ENCODE results near the gene PLEKHN1.
"Not testable (repeated sequence)": the region's sequence is repeated elsewhere in the genome, so short reads cannot be mapped to it uniquely, and the experiment has no call there.

Gene PLEKHN1

DNA sequence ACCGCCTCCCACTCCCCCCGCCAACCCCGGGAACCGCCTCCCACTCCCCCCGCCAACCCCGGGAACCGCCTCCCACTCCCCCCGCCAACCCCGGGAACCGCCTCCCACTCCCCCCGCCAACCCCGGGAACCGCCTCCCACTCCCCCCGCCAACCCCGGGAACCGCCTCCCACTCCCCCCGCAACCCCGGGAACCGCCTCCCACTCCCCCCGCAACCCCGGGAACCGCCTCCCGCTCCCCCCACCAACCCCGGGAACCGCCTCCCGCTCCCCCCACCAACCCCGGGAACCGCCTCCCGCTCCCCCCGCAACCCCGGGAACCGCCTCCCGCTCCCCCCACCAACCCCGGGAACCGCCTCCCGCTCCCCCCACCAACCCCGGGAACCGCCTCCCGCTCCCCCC is 10.5 kb downstream of the PLEKHN1 start:
- intact Hi-C loops (cut with micrococcal nuclease): loop anchor here (1.0 kb wide), 1 partner anchor 72 kb away; no protein-coding TSS in a partner anchor
- not testable (repeated sequence) for H3K36me3 Mint-ChIP-seq (ENCODE audit: low read depth); H3K9me3 Mint-ChIP-seq

DNA sequence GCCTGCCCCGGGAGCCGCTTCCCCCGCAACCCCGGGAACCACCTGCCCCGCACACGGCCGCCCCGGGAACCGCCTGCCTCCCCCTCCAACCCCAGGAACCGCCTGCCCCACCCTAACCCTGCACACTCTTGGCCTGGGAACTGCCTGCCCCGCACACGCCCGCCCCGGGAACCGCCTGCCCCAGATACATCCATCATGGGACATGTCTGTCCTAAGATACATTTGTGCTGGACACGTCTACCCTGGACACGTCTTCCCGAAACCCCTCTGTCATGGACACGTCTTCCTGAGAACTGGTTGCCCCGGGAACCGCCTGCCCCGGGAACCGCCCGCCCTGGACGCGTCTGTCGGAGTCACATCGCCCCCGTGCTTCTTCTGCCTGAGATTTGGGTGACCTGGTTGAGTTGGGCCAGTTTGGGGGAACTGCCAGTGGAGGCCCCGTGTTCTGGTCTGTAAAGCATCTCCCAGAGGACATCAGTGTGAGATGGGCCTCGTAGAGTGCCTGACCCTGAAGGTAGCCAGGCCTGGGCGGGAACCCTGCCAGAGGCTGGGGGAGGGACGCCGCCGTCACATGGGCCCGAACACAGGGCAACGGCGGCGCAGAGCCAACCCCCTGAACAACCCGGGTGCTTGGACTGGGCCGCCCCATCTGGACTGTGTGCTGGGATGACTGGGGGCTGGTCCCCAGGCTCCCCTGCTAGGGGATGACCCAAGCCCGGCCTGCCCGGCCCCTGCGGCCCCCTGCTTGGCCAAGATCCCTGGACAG is 12.0 kb downstream of the PLEKHN1 start:
- peaks cover 55% of the 10 kb centered on the region for H3K27me3 Mint-ChIP-seq
- intact Hi-C loops (cut with micrococcal nuclease): no loop called here

More for the DNA sequence above, 10.5 kb downstream of the PLEKHN1 start:
- H3K4me3 Mint-ChIP-seq; H3K27ac Mint-ChIP-seq; H3K4me1 Mint-ChIP-seq (ENCODE audit: low read depth): not testable (repeated sequence)
- H3K27me3 Mint-ChIP-seq: peaks cover 56% of the 10 kb centered on the region

DNA sequence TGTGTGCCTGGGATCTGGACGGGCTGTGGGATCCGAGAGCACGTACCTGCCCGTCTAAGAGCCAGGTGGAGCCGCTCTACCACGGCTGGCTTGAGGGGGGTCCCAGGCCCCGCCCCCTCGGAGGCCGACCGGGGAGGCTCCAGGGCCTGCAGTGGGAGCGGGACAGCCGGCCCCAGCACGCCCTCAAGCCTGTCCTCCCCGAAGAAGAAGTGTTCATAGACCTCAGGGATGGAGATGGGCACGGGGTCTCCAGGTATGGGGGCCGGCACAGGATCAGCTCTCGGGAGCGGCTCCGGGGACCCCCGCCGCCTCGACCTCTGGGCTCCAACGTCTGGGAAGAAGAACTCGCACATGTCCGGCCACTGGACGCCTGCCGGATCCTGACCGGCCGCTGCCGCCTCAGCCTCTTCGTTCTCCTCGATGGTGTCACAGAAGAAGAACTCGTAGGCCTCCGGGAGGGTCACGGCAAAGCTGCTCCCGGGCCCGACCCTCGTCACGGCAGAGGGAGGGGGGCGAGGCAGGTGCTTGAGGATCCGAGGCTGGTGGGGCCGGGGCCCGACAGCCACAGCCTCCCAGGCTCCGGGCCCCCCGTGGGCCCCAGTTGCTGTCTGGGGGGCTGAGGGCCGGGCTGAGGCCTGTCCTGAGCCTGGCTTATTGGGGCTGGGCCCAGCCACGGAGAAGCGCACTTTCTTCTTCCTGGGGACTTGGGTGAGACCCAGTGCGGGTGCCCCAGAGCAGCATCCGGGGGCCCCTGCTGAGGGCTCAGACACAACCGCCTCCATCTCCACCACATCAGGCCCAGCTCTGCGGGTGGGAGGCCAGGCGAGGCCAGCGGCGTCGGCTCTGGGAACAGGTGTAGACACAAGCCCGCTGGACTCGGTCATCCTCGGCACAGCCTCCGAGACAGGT is 12.8 kb downstream of the PLEKHN1 start:
- H3K4me3 Mint-ChIP-seq: no peak overlapping the region
- peaks cover 57% of the 10 kb centered on the region for H3K27me3 Mint-ChIP-seq
- no peak overlapping the region for H3K27ac Mint-ChIP-seq
- no peaks in the 10 kb centered on the region for H3K36me3 Mint-ChIP-seq (ENCODE audit: low read depth)
- H3K4me1 Mint-ChIP-seq (ENCODE audit: low read depth): peaks cover 5% of the 10 kb centered on the region
- intact Hi-C loops (cut with micrococcal nuclease): no loop called here
- H3K9me3 Mint-ChIP-seq: no peaks in the 10 kb centered on the region

More for the DNA sequence above, 12.0 kb downstream of the PLEKHN1 start:
- peaks cover 5% of the 10 kb centered on the region for H3K4me1 Mint-ChIP-seq (ENCODE audit: low read depth)
- no peaks in the 10 kb centered on the region for H3K36me3 Mint-ChIP-seq (ENCODE audit: low read depth)
- H3K27ac Mint-ChIP-seq: no peak overlapping the region
- H3K9me3 Mint-ChIP-seq: no peaks in the 10 kb centered on the region
- no peak overlapping the region for H3K4me3 Mint-ChIP-seq

DNA sequence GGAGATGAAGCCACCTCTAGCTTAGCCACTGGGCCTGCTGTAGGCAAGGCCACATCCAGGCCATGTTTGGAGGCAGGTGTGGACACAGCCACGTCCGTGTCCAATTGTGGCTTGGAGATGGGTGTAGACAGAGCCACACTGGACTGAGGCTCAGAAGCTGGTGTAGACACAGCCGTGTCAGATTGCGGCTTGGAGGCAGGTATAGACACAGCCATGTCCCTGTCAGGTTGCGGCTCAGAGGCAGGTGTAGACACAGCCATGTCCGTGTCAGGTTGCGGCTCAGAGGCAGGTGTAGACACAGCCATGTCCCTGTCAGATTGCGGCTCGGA is 13.4 kb downstream of the PLEKHN1 start:
- Mint-ChIP-seq H3K4me3 (no peak overlapping the region), H3K27me3 (peaks cover 52% of the 10 kb centered on the region), H3K4me1 (ENCODE audit: low read depth) (peaks cover 5% of the 10 kb centered on the region), H3K36me3 (ENCODE audit: low read depth) (no peaks in the 10 kb centered on the region), H3K27ac (no peak overlapping the region), H3K9me3 (no peaks in the 10 kb centered on the region)
- intact Hi-C loops (cut with micrococcal nuclease): no loop called here

DNA sequence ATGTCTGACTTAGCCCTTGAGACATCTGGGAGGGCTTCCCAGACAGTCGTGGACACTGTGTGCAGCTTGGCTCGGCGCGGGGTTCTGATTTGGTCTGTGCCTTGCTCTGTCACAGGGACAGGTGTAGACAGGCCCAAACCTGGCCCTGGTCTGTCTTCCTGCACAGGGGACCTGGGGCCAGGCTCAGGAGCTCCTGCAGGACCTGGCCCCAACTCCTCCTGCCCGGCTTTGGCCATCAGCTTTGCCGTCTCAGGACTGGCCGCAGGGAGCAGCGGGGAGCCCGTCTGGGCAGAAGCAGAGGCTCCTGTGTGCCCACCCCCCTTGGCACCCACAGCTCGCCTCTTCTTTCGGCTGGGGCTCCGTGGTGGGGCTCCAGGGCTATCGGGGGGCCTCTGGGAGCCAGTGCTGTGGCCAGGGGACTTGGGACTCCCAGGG is 13.9 kb downstream of the PLEKHN1 start:
- Mint-ChIP-seq H3K9me3 (no peaks in the 10 kb centered on the region), H3K36me3 (ENCODE audit: low read depth) (no peaks in the 10 kb centered on the region), H3K27ac (no peak overlapping the region), H3K4me3 (no peak overlapping the region), H3K27me3 (peaks cover 53% of the 10 kb centered on the region), H3K4me1 (ENCODE audit: low read depth) (peaks cover 5% of the 10 kb centered on the region)
- intact Hi-C loops (cut with micrococcal nuclease): no loop called here

DNA sequence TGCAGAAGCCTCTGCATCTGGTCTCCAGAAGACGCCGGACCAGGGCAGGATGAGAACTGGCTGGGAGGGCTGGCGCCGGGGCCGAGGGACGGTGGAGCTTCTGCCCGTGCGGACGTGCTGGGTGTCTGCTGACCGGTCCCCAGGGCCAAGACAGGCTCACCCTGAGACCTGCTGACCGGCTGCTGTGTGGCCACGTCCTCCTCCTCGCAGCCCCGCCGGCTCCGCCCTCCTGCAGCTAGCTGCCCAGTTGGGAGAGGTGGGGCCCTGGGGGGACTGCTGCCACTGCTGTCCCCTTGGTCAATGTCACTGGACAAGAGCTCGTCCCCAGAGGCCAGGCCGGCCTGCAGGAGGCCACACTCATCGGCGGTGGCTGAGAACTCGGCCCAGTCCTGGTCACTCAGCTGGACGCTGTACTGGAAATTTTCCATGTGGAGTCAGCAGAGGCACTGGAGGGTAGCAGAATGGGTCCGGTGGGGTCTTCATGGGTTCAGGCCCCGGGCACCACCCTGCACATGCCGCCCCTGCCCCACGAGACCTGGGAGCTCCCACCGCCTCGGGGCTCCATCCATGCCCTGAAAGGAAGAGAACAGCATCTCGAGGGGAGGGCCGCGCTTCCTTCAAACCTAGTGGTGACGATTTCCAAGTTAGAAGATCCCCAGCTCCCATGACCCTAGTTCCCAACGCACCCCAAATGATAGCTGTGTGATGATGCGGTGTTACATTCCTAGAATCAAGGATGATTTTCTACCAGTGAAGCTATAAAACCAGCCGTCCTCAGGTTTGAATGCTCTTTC is 14.5 kb downstream of the PLEKHN1 start:
- intact Hi-C loops (cut with micrococcal nuclease): no loop called here
- H3K27ac Mint-ChIP-seq: no peak overlapping the region
- peaks cover 52% of the 10 kb centered on the region for H3K27me3 Mint-ChIP-seq

DNA sequence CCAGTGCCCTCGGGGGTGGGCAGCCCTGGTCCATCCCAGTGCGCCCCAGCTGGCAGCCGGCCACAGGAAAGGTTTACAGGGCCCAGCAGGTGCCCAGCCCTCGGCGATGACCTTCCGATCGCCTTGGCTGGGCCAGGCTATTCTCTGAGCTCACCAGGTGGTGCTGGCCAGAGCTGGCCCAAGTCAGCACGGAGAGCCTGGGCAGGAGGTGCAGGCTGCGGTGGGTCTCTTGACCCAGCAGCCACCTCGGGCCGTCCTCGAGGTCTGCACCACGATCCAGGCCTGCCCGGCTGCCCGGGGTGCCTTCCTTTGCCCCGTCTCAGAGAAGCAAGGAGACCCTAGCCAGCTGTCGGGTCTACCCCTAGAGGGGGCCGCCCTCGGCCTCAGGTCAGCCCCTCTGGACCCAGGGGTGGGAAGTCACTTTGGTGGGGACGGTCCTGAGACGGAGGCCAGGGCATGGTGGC is 15.2 kb downstream of the PLEKHN1 start:
- Mint-ChIP-seq H3K27me3 (peaks cover 56% of the 10 kb centered on the region), H3K36me3 (ENCODE audit: low read depth) (no peaks in the 10 kb centered on the region), H3K4me1 (ENCODE audit: low read depth) (no peaks in the 10 kb centered on the region), H3K9me3 (no peaks in the 10 kb centered on the region), H3K27ac (no peak overlapping the region), H3K4me3 (no peak overlapping the region)
- intact Hi-C loops (cut with micrococcal nuclease): no loop called here

More for the DNA sequence above, 14.5 kb downstream of the PLEKHN1 start:
- Mint-ChIP-seq H3K36me3 (ENCODE audit: low read depth) (no peaks in the 10 kb centered on the region), H3K9me3 (no peaks in the 10 kb centered on the region), H3K4me1 (ENCODE audit: low read depth) (peaks cover 3% of the 10 kb centered on the region), H3K4me3 (no peak overlapping the region)

DNA sequence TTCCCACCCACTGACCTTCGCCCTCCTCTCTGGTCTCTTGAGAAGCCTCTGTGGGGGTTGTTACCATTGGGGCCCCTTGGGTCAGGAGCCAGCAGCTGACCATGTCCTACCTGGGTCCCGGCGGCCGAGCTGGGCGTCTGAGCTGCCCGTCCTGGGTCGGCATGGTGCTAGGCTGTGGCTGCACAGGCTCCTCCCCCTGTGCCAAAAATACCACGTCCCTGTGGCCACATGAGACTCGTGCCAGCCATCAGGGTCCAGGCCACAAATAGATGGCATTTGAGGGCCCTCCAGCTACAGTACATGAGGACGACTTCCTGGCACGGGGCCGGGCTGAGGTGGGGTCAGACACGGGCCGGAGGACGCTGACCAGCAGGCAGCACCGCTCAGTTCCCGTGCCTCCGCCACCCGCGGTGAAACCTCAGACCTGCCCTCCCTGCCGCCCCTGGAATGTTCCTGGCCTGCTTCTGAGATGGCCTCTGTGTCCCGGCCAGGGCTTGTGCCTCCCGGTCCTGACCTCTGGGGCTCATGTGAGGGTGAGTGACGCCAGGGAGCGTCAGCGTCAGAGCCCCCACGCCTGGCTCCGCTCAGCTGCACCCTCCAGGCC is 15.8 kb downstream of the PLEKHN1 start, which contains the start of gene PERM1:
TSS of gene PERM1 (minus strand) at position 139 of the 604 bp plus-strand sequence. CDS start 1,064 bp downstream, outside the sequence.
- intact Hi-C loops (cut with micrococcal nuclease): no loop called here
- no peaks in the 10 kb centered on the region for H3K9me3 Mint-ChIP-seq
- H3K4me3 Mint-ChIP-seq: no peak within 1 kb of the TSS
- no peaks in the 10 kb centered on the region for H3K4me1 Mint-ChIP-seq (ENCODE audit: low read depth)
- peaks cover 58% of the 10 kb centered on the region for H3K27me3 Mint-ChIP-seq
- H3K27ac Mint-ChIP-seq: no peak within 1 kb of the TSS
- no peaks in the 10 kb centered on the region for H3K36me3 Mint-ChIP-seq (ENCODE audit: low read depth)

DNA sequence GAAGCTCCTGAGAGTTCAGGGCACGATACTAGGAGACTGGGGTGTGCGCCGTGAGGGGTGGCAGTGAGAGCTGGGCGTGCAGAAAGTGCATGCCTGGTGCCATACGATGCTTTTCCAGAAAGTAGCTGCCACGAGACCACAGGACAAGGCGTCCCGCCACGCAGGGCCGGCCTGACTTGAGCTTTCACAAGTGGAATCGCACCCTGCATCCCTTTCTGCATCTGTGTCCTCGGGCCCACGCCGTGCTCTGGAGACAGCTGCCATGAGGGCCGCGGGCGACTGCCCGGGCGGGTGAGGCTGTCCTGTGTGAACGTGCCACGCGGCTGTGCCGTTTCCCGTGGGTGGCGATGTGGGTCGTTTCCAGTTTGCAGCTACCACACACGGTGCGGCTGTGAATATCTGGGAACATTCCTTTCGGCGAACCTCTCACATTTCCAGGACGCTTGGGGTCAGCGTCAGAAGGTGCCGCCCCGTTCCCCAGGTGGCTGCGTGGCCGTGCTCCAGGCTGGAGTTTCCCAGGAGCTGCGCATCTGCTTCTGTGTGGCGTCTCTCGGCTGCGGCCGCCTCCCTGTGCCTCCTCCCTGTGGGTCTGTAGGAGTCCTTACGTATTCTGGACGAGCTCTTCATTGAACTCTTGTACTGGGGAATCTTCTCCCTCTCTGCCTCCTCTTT is 16.6 kb downstream of the PLEKHN1 start:
- H3K27ac Mint-ChIP-seq: no peak overlapping the region
- H3K4me3 Mint-ChIP-seq: no peak overlapping the region
- H3K4me1 Mint-ChIP-seq (ENCODE audit: low read depth): no peaks in the 10 kb centered on the region
- peaks cover 65% of the 10 kb centered on the region for H3K27me3 Mint-ChIP-seq
- no peaks in the 10 kb centered on the region for H3K36me3 Mint-ChIP-seq (ENCODE audit: low read depth)
- intact Hi-C loops (cut with micrococcal nuclease): no loop called here
- H3K9me3 Mint-ChIP-seq: no peaks in the 10 kb centered on the region

DNA sequence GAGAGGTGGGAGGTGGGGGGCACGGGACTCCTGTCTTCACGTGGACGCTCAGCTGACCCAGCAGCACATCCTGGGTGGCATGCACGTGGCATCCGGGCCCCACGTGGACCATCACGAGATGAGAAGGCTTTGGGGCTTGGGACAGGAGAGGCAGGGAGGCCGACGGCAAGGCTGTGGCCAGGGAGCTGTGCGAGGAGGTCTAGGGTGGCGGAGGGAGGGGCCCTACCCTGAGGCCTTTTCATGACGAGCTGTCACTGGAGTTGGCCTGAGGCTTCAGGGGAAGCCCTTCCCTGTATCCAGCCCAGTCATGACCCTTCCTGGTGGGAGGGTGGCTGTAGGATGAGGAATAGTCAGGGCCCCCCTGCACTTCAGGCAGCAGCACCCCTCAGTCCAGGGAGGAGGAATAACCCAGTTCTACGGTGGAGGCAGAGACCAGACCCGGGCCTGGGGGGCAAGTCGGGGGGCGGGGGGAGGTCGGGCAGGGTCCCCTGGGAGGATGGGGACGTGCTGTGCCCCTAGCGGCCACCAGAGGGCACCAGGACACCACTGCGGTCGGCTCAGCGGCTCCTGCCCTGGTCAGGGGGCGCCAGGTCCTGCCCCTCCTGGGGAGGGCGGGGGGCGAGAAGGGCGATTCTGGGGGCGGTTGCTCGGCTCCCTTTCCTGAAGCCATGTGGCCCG is 17.7 kb downstream of the PLEKHN1 start:
- intact Hi-C loops (cut with micrococcal nuclease): loop anchor here (2.0 kb wide), 1 partner anchor 81 kb away; no protein-coding TSS in a partner anchor

DNA sequence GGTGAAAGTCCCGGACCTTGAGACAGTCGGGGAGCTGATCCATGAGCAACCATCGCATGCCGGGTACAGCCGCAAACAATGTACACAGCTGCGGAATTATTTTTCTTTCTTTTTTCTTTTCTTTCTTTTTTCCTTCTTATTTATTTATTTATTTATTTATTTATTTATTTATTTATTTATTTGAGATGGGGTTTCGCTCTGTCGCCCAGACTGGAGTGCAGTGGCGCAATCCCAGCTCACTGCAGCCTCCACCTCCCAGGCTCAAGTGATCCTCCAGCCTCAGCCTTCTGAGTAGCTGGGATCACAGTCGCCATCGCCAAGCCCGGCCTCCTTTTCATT is 18.2 kb downstream of the PLEKHN1 start:
- intact Hi-C loops (cut with micrococcal nuclease): loop anchor here (2.0 kb wide), 1 partner anchor 80 kb away; no protein-coding TSS in a partner anchor
- Mint-ChIP-seq H3K27ac (no peak overlapping the region), H3K27me3 (peaks cover 73% of the 10 kb centered on the region)

More for the DNA sequence above, 17.7 kb downstream of the PLEKHN1 start:
- H3K4me3 Mint-ChIP-seq: no peak overlapping the region
- H3K27ac Mint-ChIP-seq: no peak overlapping the region
- H3K9me3 Mint-ChIP-seq: no peaks in the 10 kb centered on the region
- peaks cover 71% of the 10 kb centered on the region for H3K27me3 Mint-ChIP-seq
- no peaks in the 10 kb centered on the region for H3K36me3 Mint-ChIP-seq (ENCODE audit: low read depth)
- H3K4me1 Mint-ChIP-seq (ENCODE audit: low read depth): no peaks in the 10 kb centered on the region

DNA sequence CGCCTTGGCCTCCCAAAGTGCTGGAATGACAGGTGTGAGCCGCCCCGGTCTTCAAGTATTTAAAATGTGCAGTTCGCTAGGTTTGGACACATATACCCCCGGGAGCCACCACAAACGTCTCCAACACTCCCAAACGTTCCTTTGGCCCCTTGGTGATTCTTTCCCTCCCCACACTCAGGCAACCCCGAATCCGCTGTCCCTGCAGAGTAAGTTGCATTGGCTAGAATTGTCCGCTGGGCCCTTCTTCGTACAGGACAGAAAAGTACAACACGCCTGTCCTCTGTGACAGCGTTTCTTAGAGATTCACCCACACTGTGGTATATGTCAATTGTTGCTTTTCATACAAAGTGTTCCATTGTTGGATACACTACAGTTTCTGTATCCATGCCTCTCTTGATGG is 18.8 kb downstream of the PLEKHN1 start:
- peaks cover 77% of the 10 kb centered on the region for H3K27me3 Mint-ChIP-seq
- no peaks in the 10 kb centered on the region for H3K4me1 Mint-ChIP-seq (ENCODE audit: low read depth)
- intact Hi-C loops (cut with micrococcal nuclease): loop anchor here (2.0 kb wide), 1 partner anchor 80 kb away; no protein-coding TSS in a partner anchor
- no peaks in the 10 kb centered on the region for H3K36me3 Mint-ChIP-seq (ENCODE audit: low read depth)
- no peak overlapping the region for H3K27ac Mint-ChIP-seq
- H3K4me3 Mint-ChIP-seq: no peak overlapping the region
- H3K9me3 Mint-ChIP-seq: no peaks in the 10 kb centered on the region

More for the DNA sequence above, 18.2 kb downstream of the PLEKHN1 start:
- Mint-ChIP-seq H3K9me3 (no peaks in the 10 kb centered on the region), H3K4me3 (no peak overlapping the region), H3K4me1 (ENCODE audit: low read depth) (no peaks in the 10 kb centered on the region), H3K36me3 (ENCODE audit: low read depth) (no peaks in the 10 kb centered on the region)

Measured in dendritic cell treated with granulocyte-macrophage colony-stimulating factor and Interleukin-4, amounts not matched to agents 40 ng/mL and 50 ng/mL, for 4 days (primary cell).